HG03103 (cell line): ENCODE measurements around the gene CACNA1I.

ENCODE experiments used
- ATAC-seq: cut with Tn5 transposase; IDR thresholded peaks from one replicate; pipeline ENCODE4 v1.9.1; 2021; ENCODE audit warnings: low read depth; ENCODE audit not compliant: unreplicated experiment

Gene CACNA1I

DNA sequence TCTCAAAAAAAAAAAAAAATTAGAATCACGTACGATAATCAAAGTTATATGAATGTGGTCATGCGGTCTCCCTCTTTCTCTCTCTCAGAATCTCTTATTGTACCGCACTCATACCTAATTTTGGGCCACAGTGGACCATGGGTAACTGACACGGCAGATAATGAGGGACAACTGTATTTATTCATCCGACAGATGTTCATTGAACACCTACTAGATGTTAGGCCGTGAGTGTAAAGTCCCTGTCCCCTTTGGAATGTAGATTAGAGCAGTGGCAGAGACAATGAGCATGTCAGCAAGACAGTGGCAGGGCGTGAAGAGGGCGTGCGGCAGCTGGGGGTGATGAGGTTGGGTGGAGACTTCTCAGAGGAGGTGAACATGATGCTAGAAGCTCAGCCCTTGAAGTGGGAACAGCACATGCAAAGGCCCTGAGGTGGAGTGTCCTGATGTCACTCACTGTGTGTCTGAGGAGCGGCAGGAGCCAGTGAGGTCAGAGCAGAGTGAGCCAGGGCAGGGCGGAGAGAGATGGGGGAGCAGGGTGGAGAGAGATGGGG lies 25.1 kb downstream of the CACNA1I start:
- no peak for ATAC-seq

DNA sequence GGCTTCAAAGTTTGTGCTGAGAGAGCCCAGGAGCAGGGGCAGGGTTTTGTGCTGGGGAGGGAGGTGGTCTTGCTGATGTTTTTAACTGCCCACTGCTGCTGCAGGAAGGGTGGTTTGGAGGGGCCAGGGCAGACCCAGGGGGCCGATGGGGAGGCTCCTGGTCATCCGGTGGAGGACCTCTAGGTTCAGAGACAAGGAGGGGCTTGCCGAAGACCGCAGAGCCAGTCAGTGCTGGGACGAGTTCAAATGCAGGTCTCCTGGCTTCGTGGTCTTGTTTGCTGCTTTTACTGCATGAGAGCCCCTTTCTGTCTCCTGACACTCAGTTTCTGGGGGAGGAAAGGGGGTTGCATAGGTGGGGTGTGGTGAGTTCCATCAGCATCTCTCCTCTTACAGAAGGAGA lies 26.0 kb downstream of the CACNA1I start:
- no peak for ATAC-seq

GRCh38 chr22:39597236-39597869 lies 26.8 kb downstream of the CACNA1I start:
- no peak for ATAC-seq

- no peak for ATAC-seq
Observed at GRCh38 chr22:39598017-39598965, 27.7 kb downstream of the CACNA1I start.

DNA sequence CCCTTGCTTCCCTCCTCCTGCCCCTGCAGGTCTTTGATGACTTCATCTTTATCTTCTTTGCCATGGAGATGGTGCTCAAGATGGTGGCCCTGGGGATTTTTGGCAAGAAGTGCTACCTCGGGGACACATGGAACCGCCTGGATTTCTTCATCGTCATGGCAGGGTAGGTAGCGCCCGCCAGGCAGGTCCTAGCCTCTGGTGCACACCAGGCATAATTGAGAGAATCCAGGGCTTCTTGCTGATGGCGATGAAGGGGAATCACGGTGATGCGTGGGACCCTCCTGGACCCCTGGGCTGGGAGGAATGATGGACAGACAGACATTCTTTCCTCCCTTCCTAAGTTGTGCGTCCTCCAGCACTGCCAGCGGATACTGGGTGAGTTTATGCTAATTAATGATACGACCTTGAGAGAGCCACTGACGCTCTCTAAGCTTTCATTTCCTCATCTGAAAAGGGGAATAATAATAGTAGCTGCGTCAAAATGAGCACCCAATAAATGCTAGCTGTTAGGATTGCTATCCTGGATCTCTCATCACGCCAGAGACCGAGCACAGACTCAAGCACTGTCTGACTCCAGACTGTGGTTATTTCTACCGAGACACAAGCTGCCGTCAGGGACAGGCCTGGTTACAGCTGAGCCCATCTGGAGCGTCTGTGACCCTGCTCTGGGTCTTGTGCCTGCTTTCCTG lies 30.1 kb downstream of the CACNA1I start:
- ATAC-seq: no peak

DNA sequence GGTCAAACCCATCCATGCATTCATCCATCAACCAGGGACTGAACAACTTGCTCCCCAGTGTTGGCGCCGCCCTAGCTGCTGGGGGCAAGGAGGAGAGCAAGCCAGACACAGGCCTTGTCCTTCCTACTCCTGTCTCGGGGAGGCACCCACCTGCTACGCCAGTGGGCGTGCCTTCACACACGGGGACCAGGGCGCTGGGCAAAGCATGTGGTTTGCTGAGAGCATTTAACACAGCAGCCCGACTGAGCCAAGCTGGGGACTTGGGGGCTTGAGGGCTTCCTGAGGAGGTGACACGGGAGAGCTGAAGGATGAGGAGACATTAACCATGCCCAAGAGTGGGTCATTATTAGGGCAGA lies 30.6 kb downstream of the CACNA1I start:
- ATAC-seq: no peak

- ATAC-seq: no peak
Observed at GRCh38 chr22:39603345-39603744, 32.8 kb downstream of the CACNA1I start.

GRCh38 chr22:39610246-39610645 lies 39.7 kb downstream of the CACNA1I start:
- no peak for ATAC-seq

GRCh38 chr22:39610766-39611165 lies 40.2 kb downstream of the CACNA1I start:
- no peak for ATAC-seq

- ATAC-seq: no peak
Observed at GRCh38 chr22:39611360-39611759, 40.8 kb downstream of the CACNA1I start.

DNA sequence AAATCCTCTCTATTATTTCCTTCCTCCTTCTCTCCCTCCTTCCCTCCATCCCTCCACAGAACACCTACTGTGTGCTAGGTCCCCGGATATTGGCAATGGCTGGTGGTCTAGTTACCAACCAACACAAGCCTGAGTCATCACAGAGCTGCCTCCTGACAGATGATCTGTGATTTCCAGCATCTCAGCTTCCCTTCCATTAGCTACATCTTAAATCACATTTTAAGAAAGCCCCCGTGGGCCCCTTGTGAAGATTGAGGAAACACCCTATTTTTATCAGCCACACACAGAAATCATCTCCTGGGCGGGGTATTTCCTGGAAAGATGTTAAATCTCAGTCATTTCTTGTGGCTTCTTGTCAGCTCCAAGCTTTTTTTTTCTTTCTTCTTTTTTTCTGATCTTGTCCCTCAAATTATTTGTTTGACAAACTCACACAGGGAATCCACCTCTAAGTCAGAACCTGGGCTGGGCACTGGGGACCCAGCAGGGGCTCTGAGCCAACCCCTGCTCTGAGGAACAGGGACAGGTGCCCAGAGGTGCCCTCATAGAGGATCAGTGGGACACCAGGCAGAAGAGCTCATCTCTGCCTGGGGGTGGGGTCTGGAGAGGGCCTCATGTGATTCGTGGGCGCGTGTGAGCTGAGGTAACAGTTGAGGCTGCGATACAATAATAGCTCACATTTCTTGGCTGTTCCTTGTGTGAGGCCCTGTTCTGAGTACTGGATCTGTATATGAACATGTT lies 42.4 kb downstream of the CACNA1I start:
- no peak for ATAC-seq

DNA sequence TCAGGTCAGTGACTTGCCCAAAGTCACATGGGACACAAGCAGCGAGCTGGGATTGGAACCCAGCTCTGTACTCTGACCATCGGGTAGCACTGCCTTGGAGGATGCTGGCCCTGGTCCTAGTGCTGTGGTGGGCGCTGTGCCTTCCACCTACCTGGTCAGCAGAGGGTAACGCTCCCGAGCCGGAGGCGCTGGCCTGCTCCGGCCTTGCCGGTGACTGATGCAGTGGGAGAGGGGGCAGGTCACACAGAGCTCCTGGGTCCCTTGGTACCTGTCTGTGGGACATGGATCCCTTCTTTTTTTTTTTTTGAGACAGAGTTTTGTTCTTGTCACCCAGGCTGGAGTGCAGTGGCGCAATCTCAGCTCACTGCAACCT lies 43.0 kb downstream of the CACNA1I start:
- no peak for ATAC-seq

GRCh38 chr22:39614442-39614841 lies 43.9 kb downstream of the CACNA1I start:
- ATAC-seq: no peak

DNA sequence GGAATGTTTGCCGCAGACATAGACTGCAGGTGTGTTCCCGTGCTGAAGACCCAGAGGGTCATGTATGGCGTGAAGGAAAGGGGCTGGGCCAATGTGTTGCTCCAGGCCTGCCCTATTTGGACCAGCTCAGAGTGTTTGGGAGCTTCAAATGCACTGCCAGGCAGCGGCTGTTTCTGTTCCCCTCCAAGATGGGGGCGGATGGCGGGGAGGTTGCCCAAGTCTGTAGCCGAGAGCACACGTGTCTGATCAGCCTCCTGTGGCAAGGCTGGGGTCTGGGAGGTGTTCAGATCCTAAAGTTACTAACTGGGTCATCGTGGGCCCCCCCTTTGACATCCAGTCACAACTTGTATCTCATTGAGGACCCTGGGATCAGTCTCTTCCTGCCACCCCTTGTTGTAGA lies 45.5 kb downstream of the CACNA1I start:
- ATAC-seq: no peak

DNA sequence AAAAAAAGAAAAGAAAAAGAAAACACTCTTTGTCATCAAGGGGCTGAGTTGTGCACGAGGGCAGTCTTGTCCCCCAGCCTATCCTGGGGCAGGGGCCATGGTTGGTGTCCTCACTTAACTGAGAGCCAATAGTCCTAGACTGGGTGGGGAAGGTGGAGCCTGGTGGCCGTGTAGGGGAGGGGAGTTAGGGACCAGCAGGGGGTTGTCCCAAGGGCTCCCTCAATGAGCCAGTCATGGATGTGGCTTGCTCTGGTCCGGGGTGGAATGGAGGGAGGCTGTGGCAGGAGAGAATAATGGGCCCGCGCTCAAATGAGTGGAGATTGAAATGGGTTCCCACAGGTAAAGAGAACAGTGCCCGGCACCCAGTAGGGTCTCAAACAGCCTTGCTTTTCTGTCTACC lies 46.2 kb downstream of the CACNA1I start:
- no peak for ATAC-seq

DNA sequence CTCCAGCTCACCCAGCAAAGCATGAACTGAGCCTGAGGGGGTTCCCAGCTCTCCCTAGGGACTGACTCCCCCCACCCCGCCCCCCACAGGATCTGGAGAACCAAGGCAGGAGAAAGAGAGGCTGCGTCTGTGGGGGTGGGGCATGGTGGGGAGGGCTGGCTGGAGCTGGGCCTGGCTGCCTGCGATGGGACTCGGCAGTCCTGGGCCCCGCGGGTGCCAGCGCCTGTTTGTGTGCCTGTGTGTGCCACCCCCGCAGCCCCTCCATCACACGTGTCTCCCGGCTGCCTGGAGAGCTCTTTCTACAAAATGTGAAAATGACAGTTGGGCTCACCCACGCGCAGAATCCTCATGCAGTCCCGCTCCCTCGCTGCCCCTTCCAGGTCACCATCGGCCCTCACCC lies 46.8 kb downstream of the CACNA1I start:
- no peak for ATAC-seq

- ATAC-seq: no peak
Observed at GRCh38 chr22:39617970-39618757, 47.6 kb downstream of the CACNA1I start.

DNA sequence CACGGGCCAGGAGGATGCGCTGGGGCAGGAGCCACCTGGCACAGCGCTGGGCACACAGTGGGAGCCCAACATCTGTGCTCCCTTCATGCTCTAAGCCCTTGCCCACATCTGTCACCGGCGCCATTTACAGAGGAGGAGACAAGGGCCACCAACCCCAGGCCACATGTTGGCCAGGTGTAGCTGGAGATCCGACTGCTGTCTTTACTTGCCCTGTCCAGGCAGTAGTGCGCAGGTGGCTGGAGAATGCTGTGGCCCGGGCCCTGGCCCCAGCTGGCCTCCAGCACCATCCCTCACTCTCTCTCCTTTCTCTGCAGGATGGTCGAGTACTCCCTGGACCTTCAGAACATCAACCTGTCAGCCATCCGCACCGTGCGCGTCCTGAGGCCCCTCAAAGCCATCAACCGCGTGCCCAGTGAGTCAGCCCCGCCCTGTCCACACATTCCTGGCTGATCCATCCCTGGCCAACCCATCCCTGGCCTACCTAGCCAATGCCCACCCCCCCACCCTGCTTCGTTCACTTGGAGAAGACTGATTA lies 48.5 kb downstream of the CACNA1I start:
- ATAC-seq: no peak

DNA sequence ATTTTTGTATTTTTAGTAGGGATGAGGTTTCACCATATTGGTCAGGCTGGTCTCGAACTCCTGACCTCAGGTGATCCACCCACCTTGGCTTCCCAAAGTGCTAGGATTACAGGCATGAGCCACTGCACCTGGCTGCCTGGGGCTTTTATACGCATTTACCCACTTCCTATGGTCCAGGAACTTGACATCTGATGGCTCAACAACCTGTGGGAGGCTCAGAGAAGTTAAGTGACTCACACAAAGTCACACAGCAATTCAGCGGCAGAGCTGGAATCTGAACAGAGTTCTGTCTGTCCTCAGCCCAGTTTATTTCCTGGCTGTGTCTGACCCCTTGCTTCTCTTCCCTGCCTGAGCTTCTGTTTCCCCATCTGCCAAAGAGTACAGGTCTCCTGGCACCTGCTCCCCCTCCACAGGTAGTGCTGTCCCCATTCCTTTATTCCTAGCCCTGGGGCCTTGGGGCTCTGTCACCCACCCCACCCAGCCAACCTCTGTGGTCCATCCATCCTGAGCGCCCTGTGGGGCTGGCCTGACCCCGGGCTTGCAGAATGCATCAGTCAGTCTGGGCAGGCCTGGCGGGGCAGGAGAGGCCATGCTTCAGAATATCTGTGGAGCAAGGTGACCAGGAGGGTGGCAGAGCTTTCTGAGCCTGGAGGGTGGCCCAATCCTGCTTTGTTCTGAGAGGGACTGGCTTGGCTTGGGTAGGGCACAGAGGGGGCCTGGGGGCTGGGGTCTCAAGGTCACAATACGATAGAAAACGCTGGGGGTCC lies 50.6 kb downstream of the CACNA1I start:
- ATAC-seq: no peak
